GM15510 (cell line): ENCODE measurements around the gene PITPNC1.

Source experiments
- POLR2A ChIP-seq: IDR thresholded peaks from 3 replicates; pipeline ENCODE4 v1.6.1; 2011; ENCODE audit warnings: borderline replicate concordance; ENCODE audit not compliant: insufficient read length; ENCODE audit errors: extremely low read depth

PITPNC1 gene

GRCh38 chr17:67648032-67648905 lies 271.2 kb downstream of the PITPNC1 start:
- no peak for TF ChIP-seq POLR2A

- TF ChIP-seq POLR2A = no peak
Measured at GRCh38 chr17:67649891-67650290, 272.8 kb downstream of the PITPNC1 start.

GRCh38 chr17:67652433-67652832 lies 275.4 kb downstream of the PITPNC1 start:
- TF ChIP-seq POLR2A = no peak

DNA sequence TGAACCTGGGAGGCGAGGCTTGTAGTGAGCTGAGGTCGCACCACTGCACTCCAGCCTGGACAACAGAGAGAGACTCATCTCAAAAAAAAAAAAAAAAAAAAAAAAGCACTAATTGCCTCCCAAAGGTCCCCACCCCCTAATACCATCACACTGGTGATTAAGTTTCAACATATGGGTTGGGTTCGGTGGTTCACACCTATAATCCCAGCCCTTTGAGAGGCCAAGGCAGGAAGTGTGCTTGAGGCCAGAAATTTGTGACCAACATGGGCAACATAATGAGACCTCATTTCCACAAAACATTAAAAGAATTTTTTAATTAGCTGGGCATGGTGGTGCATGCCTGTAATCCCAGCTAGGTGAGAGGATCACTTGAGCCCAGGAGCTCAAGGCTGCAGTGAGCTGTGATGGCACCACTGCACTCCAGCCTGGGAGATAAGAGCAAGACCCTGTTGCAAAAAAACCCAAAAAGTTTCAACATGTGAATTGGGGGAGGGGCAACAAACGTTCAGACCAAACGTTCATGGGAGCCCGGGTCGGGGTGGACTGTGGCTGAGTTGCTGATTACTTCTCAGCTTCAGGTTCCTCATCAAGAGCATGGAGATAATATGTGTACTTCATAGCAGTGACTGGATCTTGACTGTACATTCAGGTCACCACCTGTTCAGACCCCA lies 278.5 kb downstream of the PITPNC1 start:
- TF ChIP-seq POLR2A = no peak

DNA sequence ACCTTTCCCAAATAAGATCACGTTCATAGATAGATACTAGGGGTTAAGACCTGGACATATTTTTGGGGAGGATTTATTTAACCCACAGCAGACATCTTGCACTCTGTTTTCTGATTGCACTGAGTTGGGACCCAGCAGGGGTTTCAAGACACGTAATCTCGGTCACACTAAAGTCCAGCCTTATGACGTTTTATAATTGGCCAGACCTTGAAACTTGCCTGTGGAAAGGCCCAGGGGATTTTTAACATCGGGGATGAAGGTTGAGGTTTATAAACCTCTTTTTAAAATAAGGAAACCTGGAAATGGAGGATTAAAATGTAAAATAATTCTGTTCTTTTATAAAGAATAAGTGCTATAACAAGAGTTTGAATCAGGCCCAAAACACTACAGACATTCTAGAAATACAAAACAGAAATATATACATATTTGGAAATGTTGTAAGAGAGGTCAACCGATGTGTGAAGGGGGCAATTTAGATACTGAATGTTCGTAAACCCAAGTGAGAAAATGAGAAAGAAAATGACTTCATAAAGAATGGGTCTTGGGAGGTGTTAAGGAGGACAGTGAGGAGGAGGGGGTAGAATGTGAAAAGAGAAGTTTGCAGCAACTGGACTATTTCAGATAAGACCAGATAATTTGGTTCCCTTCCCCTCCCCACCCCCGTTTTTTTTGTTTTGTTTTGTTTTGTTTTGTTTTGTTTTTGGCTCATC lies 279.6 kb downstream of the PITPNC1 start:
- no peak for TF ChIP-seq POLR2A

DNA sequence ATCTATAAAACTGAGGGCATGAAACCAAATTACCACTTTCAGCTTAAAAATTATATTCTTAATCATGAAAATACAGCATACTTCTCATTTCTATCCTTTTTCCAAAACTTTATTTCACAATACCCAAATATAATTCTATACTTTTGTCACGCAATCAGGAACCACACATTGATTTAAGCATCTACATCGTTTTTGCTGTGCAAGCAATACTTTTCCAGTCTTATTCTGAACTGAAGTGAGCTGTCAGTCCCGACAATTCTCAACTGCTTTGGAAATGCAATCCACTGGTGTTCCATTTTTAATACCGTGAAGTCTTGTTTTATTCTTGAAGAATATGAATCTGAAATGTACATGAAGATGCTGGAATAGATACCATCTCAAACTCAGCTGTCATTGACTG lies 280.5 kb downstream of the PITPNC1 start:
- TF ChIP-seq POLR2A = no peak

DNA sequence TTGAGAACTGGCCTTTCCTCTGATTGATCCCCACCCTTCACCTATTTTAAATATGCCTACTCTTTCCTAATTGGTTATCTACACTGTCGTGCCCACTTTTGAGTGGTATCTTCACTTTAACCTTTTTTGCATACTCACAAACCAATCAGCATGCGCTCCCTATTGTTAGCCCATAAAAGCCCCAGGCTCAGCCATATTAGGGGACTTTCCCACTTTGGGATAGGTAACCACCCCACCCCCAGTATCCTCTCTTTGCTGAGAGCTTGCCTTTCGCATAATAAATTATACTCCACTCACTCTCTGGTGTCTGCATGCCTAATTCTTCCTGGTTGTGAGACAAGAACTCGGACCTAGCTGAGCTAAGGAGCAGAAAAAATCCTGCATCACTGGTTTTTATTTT lies 281.2 kb downstream of the PITPNC1 start:
- no peak for TF ChIP-seq POLR2A

- no peak for TF ChIP-seq POLR2A
Measured at GRCh38 chr17:67659028-67659427, 281.9 kb downstream of the PITPNC1 start.

DNA sequence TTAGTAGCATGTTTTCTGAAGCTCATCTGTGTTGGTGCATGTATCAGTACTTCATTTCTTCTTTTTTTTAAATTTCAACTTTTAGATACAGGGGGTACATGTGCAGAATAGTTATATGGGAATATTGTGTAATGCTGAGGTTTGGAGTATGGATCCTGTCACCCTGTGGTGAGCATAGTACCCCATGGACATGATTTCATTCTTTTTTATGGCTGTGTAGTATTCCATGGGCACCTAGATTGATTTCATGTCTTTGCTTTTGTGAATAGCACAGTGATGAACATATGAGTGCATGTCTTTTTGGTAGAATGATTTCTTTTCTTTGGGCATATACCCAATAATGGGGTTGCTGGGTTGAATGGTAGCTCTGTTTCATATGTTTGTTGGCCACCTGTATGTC lies 285.6 kb downstream of the PITPNC1 start:
- TF ChIP-seq POLR2A = no peak

GRCh38 chr17:67663457-67663856 lies 286.4 kb downstream of the PITPNC1 start:
- TF ChIP-seq POLR2A = no peak

- TF ChIP-seq POLR2A = no peak
Measured at GRCh38 chr17:67666028-67666427, 288.9 kb downstream of the PITPNC1 start.

DNA sequence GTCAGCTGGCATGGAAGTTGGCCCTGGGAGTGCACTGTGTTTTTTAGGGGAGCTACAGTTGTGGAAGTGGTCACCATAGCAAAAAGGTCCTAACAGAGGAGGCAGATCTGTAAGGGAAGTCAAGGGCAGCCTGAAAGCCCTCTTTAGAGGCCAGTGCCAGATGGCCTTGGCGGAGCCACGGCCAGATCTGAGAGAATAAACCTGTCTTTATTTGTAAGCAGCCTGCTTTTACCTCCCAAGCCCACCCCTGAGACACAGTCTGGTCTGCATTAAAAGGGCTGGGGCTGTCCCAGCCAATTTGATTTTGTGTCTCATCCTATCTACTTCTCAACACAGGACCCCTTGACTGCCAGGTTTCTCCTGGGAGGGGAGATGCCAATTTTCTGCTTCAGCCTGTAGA lies 289.6 kb downstream of the PITPNC1 start:
- TF ChIP-seq POLR2A = no peak

DNA sequence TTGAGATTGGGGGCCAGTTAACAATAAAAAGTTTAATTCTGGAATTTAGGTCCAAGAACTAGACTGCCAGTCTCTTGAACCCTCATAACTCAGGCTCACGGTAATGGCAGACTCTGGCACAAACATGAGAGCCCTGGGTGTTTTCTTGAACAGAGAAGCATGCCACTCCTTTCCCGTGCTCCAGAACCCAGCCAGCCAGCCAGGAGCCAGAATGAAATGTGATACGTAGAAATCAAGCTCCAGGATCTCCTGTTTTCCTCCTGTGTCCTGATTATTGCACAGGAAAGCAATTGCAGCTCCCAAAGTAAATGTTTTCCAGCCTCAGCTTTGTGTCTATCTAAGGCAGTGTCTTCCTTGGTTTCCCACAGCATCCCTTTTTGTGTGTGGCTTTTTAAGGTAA lies 294.4 kb downstream of the PITPNC1 start:
- no peak for TF ChIP-seq POLR2A

DNA sequence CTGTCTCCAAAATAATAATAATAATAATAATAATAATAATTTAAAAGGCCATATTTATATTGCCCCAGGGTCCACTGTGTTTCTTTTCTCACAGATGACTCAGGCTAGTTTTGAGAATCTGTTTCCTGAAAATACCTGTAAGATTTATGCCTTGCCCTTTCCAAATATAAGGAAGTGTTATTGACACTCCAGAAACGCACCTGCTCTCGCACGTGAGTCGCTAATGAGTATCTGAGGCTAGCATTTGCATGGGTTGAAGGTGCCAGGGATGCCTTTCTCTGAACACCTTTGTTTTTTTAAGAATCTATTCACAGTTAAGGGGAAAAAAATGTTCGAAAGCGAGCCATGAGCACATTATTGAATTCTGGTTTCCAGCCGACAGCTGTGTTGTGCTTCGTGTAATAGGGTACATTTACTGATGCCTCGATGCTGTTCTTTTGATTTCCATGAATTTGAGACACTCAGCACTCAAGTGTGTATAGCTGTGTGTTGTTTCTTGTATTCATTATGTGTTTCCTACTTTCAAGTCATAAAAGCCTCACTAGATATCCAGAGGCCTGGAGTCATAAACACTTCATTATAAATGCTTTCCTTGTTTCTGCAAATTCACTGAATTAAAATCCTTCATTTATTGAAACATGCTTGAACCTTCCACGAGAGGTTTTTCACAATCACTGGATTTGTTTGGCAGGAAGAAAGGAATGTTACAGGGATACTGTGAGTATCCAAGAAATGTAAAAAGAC lies 295.7 kb downstream of the PITPNC1 start:
- no peak for TF ChIP-seq POLR2A

GRCh38 chr17:67675481-67675880 lies 298.4 kb downstream of the PITPNC1 start:
- no peak for TF ChIP-seq POLR2A
